ENCODE data around the gene BTBD9. TPM values are rescaled to one million over a fixed set of nuclear protein-coding genes. Genes with fewer than 3 reads are reported as not detected.

The BTBD9 gene
- total RNA-seq, 2 experiments from 2014 or later = 6.8 to 7.0 TPM

- H3K9me3 Mint-ChIP-seq = no peaks in the 10 kb centered on the region
- DNase-seq = no peak
- H3K36me3 Mint-ChIP-seq = peaks cover 3% of the 10 kb centered on the region
- no peak overlapping the region for H3K4me3 Mint-ChIP-seq
- no peak overlapping the region for H3K27ac Mint-ChIP-seq
- H3K4me1 Mint-ChIP-seq = no peaks in the 10 kb centered on the region
- H3K27me3 Mint-ChIP-seq = no peaks in the 10 kb centered on the region
Observed at GRCh38 chr6:38320843-38321242, 318.9 kb downstream of the BTBD9 start.

GRCh38 chr6:38320358-38320757 lies 319.4 kb downstream of the BTBD9 start:
- DNase-seq = no peak
- Mint-ChIP-seq H3K36me3 (peaks cover 4% of the 10 kb centered on the region), H3K27ac (no peak overlapping the region), H3K27me3 (no peaks in the 10 kb centered on the region), H3K4me3 (no peak overlapping the region), H3K4me1 (no peaks in the 10 kb centered on the region), H3K9me3 (no peaks in the 10 kb centered on the region)

DNA sequence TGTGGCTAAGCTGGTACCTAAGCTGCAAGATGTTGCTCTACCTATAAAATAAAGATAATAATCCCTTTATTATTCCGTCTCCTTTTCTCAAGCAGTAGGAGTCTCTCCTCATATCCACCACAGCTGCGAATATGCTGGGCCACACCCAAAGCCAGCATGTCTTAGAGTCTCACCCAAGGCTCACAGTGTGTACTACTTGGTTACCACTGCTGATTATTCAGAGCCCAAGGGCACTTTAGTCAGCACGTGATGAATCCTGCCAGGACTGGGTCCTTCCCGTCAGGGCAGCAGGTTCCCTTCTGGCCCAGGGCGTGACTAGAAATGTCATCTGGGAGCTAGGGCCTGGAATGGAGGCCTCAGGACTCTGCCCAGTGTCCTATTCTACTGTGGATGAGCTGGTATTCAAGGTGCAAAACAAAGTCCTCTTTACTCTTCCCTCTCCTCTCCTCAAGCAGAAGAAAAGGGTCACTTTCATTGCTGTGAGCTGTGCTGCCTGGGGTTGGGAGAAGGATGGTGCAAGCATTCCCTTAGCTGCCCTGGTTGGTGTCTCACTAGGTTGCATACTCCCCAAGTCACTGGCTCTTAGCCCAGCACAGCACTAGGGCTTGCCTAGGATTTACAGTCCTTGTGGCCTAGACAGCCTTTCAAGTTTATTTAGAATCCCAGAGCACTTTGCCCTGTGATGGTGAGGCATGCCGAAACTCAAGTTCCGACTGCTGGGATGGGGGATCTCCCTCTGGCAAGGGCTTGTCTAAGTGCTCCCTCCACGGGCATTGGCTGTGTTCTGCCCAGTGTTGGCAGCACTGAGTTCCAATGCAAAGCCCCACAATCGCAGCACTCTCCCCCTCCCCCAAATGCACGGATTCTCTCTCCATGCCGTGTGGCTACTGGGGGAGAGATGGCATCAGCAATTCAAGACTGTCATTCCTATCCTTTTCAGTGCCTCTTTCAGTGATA lies 320.2 kb downstream of the BTBD9 start:
- DNase-seq = no peak
- Mint-ChIP-seq H3K9me3 (no peaks in the 10 kb centered on the region), H3K4me3 (no peak overlapping the region), H3K36me3 (peaks cover 6% of the 10 kb centered on the region), H3K27ac (no peak overlapping the region), H3K27me3 (no peaks in the 10 kb centered on the region), H3K4me1 (no peaks in the 10 kb centered on the region)

GRCh38 chr6:38316099-38316868 lies 323.4 kb downstream of the BTBD9 start:
- Mint-ChIP-seq H3K4me3 (no peak overlapping the region), H3K27me3 (no peaks in the 10 kb centered on the region), H3K4me1 (no peaks in the 10 kb centered on the region)

DNA sequence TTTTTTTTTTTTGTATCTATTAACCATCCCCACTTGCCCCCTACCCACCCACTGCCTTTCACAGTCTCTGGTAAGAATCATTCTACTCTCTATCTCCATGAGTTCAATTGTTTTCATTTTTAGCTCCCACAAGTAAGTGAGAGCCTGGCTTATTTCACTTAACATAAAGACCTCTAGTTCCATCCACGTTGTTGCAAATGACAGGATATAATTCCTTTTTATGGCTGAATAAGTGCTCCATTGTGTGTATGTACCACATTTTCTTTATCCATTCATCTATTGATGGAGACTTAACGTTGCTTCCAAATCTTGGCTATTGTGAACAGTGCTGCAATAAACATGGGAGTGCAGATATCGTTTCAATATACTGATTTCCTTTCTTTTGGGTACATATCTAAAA lies 328.5 kb downstream of the BTBD9 start:
- Mint-ChIP-seq H3K4me3 (no peak overlapping the region), H3K4me1 (peaks cover 7% of the 10 kb centered on the region), H3K9me3 (no peaks in the 10 kb centered on the region)

More at GRCh38 chr6:38316099-38316868, 323.4 kb downstream of the BTBD9 start:
- Mint-ChIP-seq H3K36me3 (peaks cover 6% of the 10 kb centered on the region), H3K27ac (no peak overlapping the region), H3K9me3 (no peaks in the 10 kb centered on the region)
- DNase-seq = no peak

GRCh38 chr6:38310061-38310460 lies 329.7 kb downstream of the BTBD9 start:
- no peaks in the 10 kb centered on the region for H3K9me3 Mint-ChIP-seq
- H3K4me1 Mint-ChIP-seq = peaks cover 7% of the 10 kb centered on the region
- H3K27me3 Mint-ChIP-seq = no peaks in the 10 kb centered on the region
- H3K36me3 Mint-ChIP-seq = no peaks in the 10 kb centered on the region
- no peak overlapping the region for H3K4me3 Mint-ChIP-seq
- H3K27ac Mint-ChIP-seq = no peak overlapping the region
- no peak for DNase-seq

More for the DNA sequence above, 328.5 kb downstream of the BTBD9 start:
- H3K27ac Mint-ChIP-seq = no peak overlapping the region
- no peak for DNase-seq
- H3K36me3 Mint-ChIP-seq = peaks cover 3% of the 10 kb centered on the region
- no peaks in the 10 kb centered on the region for H3K27me3 Mint-ChIP-seq

DNA sequence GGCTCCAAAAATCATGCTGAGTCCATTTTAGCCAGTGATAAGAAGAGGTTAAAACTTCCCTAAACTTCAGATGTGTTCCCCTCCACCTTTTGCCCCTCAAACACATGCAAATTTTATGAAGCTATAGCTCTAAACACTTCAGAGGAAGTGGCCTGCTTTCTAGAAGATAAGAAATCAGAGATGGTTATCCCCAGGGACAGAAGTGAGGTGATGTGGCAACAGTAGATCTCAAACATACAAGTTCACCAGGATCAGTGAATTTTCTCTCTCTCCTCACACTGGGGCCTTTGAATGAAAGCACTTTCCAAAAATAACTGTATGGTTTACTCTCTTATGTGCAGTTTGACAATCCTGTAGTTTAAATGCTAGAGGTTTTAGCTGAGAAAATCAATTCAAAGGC lies 332.0 kb downstream of the BTBD9 start:
- Mint-ChIP-seq H3K4me3 (no peak overlapping the region), H3K9me3 (no peaks in the 10 kb centered on the region), H3K27ac (no peak overlapping the region), H3K36me3 (no peaks in the 10 kb centered on the region), H3K4me1 (peaks cover 7% of the 10 kb centered on the region), H3K27me3 (no peaks in the 10 kb centered on the region)
- DNase-seq = no peak

- no peak for DNase-seq
- Mint-ChIP-seq H3K27ac (no peak overlapping the region), H3K27me3 (no peaks in the 10 kb centered on the region), H3K4me1 (peaks cover 7% of the 10 kb centered on the region), H3K36me3 (peaks cover 3% of the 10 kb centered on the region), H3K9me3 (peaks cover 3% of the 10 kb centered on the region), H3K4me3 (no peak overlapping the region)
Observed at GRCh38 chr6:38306931-38307330, 332.8 kb downstream of the BTBD9 start.

GRCh38 chr6:38305995-38306681 lies 333.6 kb downstream of the BTBD9 start:
- Mint-ChIP-seq H3K9me3 (peaks cover 5% of the 10 kb centered on the region), H3K4me1 (peaks cover 7% of the 10 kb centered on the region), H3K36me3 (peaks cover 5% of the 10 kb centered on the region), H3K27me3 (no peaks in the 10 kb centered on the region), H3K4me3 (no peak overlapping the region), H3K27ac (no peak overlapping the region)
- no peak for DNase-seq

DNA sequence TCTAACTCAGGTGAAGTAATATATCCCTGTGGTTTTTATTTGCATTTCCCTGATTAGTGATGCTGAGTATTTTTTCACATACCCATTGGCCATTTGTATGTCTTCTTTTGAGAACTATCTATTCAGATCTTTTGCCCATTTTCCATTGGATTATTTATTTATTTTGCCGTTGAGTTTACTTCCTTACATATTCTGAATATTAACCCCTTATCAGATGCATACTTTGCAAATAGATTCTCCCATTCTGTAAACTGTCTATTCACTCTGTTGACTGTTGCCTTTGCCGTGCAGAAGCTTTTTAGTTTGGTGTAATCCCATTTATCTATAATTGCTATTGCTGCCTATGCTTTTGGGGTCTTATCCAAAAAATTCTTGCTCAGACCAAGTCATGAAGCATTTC lies 336.9 kb downstream of the BTBD9 start:
- Mint-ChIP-seq H3K27me3 (no peaks in the 10 kb centered on the region), H3K27ac (no peak overlapping the region), H3K36me3 (peaks cover 5% of the 10 kb centered on the region), H3K9me3 (peaks cover 10% of the 10 kb centered on the region), H3K4me3 (no peak overlapping the region), H3K4me1 (peaks cover 4% of the 10 kb centered on the region)
- no peak for DNase-seq

DNA sequence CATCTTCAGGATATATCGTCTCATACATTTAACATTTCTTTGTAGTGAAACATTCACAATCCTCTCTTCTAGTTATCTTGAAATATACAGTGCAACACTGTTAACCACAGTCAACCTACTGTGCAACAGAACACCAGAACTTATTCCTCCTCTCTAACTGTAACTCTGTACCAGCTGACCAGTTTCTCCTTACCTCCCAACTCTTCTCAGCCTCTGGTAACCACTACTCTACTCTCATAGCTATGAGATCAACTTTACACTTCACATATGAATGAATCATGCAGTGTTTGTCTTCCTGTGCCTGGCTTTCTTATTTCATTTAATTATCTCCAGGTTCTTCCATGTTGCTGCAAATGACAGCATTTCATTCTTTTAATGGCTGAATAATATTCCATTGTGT lies 337.6 kb downstream of the BTBD9 start:
- Mint-ChIP-seq H3K9me3 (peaks cover 12% of the 10 kb centered on the region), H3K4me1 (no peaks in the 10 kb centered on the region), H3K4me3 (no peak overlapping the region), H3K27me3 (no peaks in the 10 kb centered on the region), H3K36me3 (peaks cover 7% of the 10 kb centered on the region), H3K27ac (no peak overlapping the region)
- no peak for DNase-seq

GRCh38 chr6:38290133-38290799 lies 349.5 kb downstream of the BTBD9 start:
- no peak overlapping the region for H3K27ac Mint-ChIP-seq
- H3K27me3 Mint-ChIP-seq = no peaks in the 10 kb centered on the region
- no peaks in the 10 kb centered on the region for H3K4me1 Mint-ChIP-seq
- H3K9me3 Mint-ChIP-seq = peaks cover 8% of the 10 kb centered on the region
- no peak overlapping the region for H3K4me3 Mint-ChIP-seq
- DNase-seq = no peak
- H3K36me3 Mint-ChIP-seq = peaks cover 30% of the 10 kb centered on the region

DNA sequence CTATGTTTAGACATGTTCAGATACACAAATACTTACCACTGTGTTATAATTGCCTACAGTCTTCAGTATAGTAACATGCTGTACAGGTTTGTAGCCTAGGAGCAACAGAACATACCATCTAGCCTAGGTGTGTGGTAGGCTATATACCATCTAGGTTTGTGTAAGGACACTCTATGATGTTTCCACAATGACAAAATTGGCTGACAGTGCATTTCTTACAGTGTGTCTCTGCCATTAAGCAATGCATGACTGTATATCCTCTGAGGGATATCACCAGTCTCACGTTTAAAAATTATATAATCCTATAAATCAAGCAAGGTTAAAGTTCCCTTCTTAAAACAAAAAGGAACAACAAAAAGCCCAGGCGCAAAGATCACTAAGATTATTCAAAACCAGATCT lies 352.2 kb downstream of the BTBD9 start:
- peaks cover 16% of the 10 kb centered on the region for H3K4me1 Mint-ChIP-seq
- no peak overlapping the region for H3K4me3 Mint-ChIP-seq
- peaks cover 21% of the 10 kb centered on the region for H3K36me3 Mint-ChIP-seq
- H3K27me3 Mint-ChIP-seq = no peaks in the 10 kb centered on the region
- no peaks in the 10 kb centered on the region for H3K9me3 Mint-ChIP-seq
- DNase-seq = no peak
- H3K27ac Mint-ChIP-seq = no peak overlapping the region

DNA sequence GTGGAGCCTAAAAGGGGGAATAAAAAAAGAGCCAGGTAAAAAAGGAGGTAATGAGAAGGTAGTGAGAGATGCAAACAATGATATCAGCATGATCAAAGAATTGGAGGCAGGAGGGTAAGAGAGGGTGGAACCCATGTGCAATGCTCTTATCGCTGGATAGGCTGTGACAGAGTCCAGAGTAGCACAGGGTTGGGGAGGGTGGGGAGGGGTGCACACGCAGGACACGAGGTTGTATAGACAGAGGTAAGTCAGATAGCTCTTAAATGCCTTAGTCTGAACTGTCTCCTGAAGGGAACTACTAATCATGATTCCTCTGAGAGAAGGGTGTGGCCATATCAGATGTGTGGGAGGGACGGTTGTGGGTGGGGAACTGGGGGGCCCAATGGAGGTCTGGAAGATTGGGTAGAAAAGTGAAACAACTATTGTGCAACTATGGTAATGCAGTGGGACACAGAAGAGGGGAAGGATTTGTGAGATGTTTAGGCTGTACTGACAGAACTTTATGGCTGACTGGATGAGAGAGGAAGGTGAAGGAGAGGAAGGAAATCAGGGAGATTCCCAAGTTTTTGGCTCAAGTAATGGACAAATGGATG lies 354.8 kb downstream of the BTBD9 start:
- H3K4me1 Mint-ChIP-seq = peaks cover 16% of the 10 kb centered on the region
- no peak overlapping the region for H3K27ac Mint-ChIP-seq
- DNase-seq = no peak
- H3K27me3 Mint-ChIP-seq = no peaks in the 10 kb centered on the region
- H3K4me3 Mint-ChIP-seq = no peak overlapping the region
- peaks cover 19% of the 10 kb centered on the region for H3K36me3 Mint-ChIP-seq
- H3K9me3 Mint-ChIP-seq = no peaks in the 10 kb centered on the region
